Stomach (tissue), 9 donors: ENCODE data around the gene RPN2. TPM values are rescaled to one million over a fixed set of nuclear protein-coding genes. Genes with fewer than 3 reads are reported as not detected.

Experiments
- DNase-seq, 2 donors: peaks; one replicate each; pipeline versions ENCODE4 v3.0.0 to v3.0.0-alpha.2; 2013 to 2019
- H3K27ac ChIP-seq, 5 donors: fragments of 200-600 bp in 4 of 5; sonication (generic) in 4 of 5; one replicate each; pipeline ENCODE4 v1.5.1; 2013 to 2019; ENCODE audit warnings: mild to moderate bottlenecking in 1 of 5, moderate library complexity in 1 of 5
- H3K27me3 ChIP-seq, 3 donors: fragments of 200-600 bp; sonication (generic); one replicate each; pipeline ENCODE4 v1.5.1; 2017 to 2019; ENCODE audit warnings: mixed run types in 1 of 3
- H3K36me3 ChIP-seq, 4 donors: fragments of 200-600 bp; sonication (generic); 1 replicate in 3 of 4; 2 replicates in 1 of 4; pipeline ENCODE4 v1.5.1; 2016 to 2019
- H3K4me1 ChIP-seq, 4 donors: fragments of 200-600 bp; sonication (generic); one replicate each; pipeline ENCODE4 v1.5.1; 2016 to 2019
- H3K4me3 ChIP-seq, 4 donors: fragments of 200-600 bp; sonication (generic) in 3 of 4; one replicate each; pipeline ENCODE4 v1.5.1; 2016 to 2019; ENCODE audit warnings: mild to moderate bottlenecking in 1 of 4
- H3K9me3 ChIP-seq, 4 donors: fragments of 200-600 bp; sonication (generic); one replicate each; pipeline ENCODE4 v1.5.1; 2016 to 2019
- EP300 ChIP-seq: sonication (generic); formaldehyde crosslinking; IDR thresholded peaks from one replicate; pipeline ENCODE4 v1.6.1; 2017; ENCODE audit warnings: antibody characterized with exemption
- POLR2A ChIP-seq, 4 donors: fragments of 450-650 bp; IDR thresholded peaks; one replicate each; pipeline ENCODE4 v1.6.1; 2016; ENCODE audit warnings: antibody characterized with exemption in 4 of 4, control low read depth in 2 of 4, mild to moderate bottlenecking in 1 of 4, moderate library complexity in 1 of 4
- POLR2AphosphoS5 ChIP-seq, 3 donors: sonication (generic); formaldehyde crosslinking; IDR thresholded peaks; one replicate each; pipeline ENCODE4 v1.6.1; 2016; ENCODE audit warnings: antibody characterized with exemption in 3 of 3
- WGBS, 5 donors: extraction: QIAGEN DNeasy Blood & Tissue Kit in 3 of 5; methylation state at CpG; one replicate each; pipeline versions ENCODE4 v1.1.5 to v1.1.7; 2013 to 2018; 5-methylcytosine and 5-hydroxymethylcytosine counted together
- intact Hi-C: fragments of 100-400 bp; cut with DNase I; formaldehyde crosslinking; loops from one replicate; pipeline ENCODE4 v1.15.1; 2023; ENCODE audit warnings: low total_unique reads
- polyA plus RNA-seq, 3 donors: library from polyadenylated mRNA; stranded (reverse); fragments of 200-250 nt; gene quantifications; one replicate each; pipeline ENCODE4 v1.2.3, GENCODE V29; 2013
- total RNA-seq, 5 donors: library from RNA; depleted of rRNA; stranded (reverse); fragments of >200 nt; gene quantifications; one replicate each; pipeline versions ENCODE4 v1.1.0 to v1.2.3, GENCODE V29; 2014 to 2016
- TF ChIP-seq, protein P1 (sequence below), 7 experiments: fragments of 450-650 bp in 4 of 7; fragments of 200-600 bp in 3 of 7; sonication (generic) in 3 of 7; IDR thresholded peaks; one replicate each; pipeline ENCODE4 v1.5.1; 2016 to 2019; ENCODE audit warnings: antibody characterized with exemption in 7 of 7, control low read depth in 2 of 7, mild to moderate bottlenecking in 1 of 7
- donor health status: healthy with polysubstance abuse.
- donor health status: Bipolar disorder and iron deficiency.
- donor health status: healthy.

RPN2 gene
- total and polyA plus RNA-seq, 8 donors: 32.5 to 163 (median 85.3) TPM

GRCh38 chr20:37205130-37205529 lies 26.0 kb downstream of the RPN2 start:
- Histone ChIP-seq H3K9me3 (no peaks in the 10 kb centered on the region), H3K27ac (no peak overlapping the region), H3K36me3 (peaks cover 54 to 96% (median 90%) of the 10 kb centered on the region in 4 donors), H3K4me1 (peaks cover 0 to 16% (median 8%) of the 10 kb centered on the region in 4 donors), H3K4me3 (no peak overlapping the region), H3K27me3 (no peaks in the 10 kb centered on the region)
- TF ChIP-seq, protein P1, sequence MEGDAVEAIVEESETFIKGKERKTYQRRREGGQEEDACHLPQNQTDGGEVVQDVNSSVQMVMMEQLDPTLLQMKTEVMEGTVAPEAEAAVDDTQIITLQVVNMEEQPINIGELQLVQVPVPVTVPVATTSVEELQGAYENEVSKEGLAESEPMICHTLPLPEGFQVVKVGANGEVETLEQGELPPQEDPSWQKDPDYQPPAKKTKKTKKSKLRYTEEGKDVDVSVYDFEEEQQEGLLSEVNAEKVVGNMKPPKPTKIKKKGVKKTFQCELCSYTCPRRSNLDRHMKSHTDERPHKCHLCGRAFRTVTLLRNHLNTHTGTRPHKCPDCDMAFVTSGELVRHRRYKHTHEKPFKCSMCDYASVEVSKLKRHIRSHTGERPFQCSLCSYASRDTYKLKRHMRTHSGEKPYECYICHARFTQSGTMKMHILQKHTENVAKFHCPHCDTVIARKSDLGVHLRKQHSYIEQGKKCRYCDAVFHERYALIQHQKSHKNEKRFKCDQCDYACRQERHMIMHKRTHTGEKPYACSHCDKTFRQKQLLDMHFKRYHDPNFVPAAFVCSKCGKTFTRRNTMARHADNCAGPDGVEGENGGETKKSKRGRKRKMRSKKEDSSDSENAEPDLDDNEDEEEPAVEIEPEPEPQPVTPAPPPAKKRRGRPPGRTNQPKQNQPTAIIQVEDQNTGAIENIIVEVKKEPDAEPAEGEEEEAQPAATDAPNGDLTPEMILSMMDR (IDR thresholded peaks at IDR 0.05): no peak
- TF ChIP-seq EP300: no peak
- no peak for TF ChIP-seq POLR2AphosphoS5 (IDR thresholded peaks at IDR 0.05)
- no peak for TF ChIP-seq POLR2A (IDR thresholded peaks at IDR 0.05)
- intact Hi-C loops: no loop called here
- WGBS, 5 donors: 68 to 83% (median 76%) methylated on average over 6 of the region's 6 CpGs
- DNase-seq: no peak

DNA sequence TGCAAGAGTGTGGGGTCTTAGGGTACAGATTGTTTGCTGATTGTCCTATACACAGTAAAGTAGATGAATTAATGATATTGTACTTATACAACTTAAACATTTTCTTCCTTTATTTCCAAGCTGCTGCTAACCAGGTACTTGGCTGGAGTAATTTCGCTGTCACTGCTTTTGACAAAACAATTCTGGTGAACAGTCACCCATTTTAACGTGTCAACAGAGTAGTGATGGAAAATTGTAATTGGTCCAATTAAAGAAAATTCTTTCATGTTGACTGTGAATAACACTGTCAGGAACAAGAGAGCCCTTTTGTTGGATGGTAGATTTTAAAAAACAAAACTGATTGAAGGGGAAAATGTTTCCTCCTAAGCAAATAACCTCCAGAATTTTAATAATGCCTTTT lies 26.7 kb downstream of the RPN2 start:
- no peak for TF ChIP-seq EP300
- TF ChIP-seq POLR2AphosphoS5 (IDR thresholded peaks at IDR 0.05): no peak
- TF ChIP-seq, protein P1 (IDR thresholded peaks at IDR 0.05): no peak
- no peak for TF ChIP-seq POLR2A (IDR thresholded peaks at IDR 0.05)
- intact Hi-C loops: no loop called here
- 53 to 70% (median 66%) methylated on average over 2 of the region's 2 CpGs for WGBS, 5 donors
- Histone ChIP-seq H3K27me3 (no peaks in the 10 kb centered on the region), H3K4me3 (no peak overlapping the region), H3K4me1 (peaks cover 0 to 16% (median 8%) of the 10 kb centered on the region in 4 donors), H3K27ac (no peak overlapping the region), H3K9me3 (no peaks in the 10 kb centered on the region), H3K36me3 (peaks cover 61 to 96% (median 90%) of the 10 kb centered on the region in 4 donors)
- DNase-seq: no peak

DNA sequence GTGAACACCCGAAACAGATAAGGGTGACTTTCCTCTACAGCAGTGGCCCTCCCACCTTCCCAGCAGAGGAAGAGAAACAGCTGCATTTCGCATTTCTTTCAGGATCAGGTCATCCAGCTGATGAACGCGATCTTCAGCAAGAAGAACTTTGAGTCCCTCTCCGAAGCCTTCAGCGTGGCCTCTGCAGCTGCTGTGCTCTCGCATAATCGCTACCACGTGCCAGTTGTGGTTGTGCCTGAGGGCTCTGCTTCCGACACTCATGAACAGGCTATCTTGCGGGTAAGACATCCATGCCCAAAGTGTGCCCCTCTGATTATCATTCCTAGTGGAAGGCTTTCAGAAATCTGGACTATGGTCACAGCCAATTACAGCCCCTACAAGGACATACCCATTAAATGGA lies 28.0 kb downstream of the RPN2 start:
- no peak for TF ChIP-seq POLR2A (IDR thresholded peaks at IDR 0.05)
- TF ChIP-seq, protein P1 (IDR thresholded peaks at IDR 0.05): no peak
- no peak for TF ChIP-seq POLR2AphosphoS5 (IDR thresholded peaks at IDR 0.05)
- no peak for TF ChIP-seq EP300
- intact Hi-C loops: no loop called here
- Histone ChIP-seq H3K36me3 (peaks cover 68 to 97% (median 93%) of the 10 kb centered on the region in 4 donors), H3K4me3 (no peak overlapping the region), H3K27ac (no peak overlapping the region), H3K27me3 (no peaks in the 10 kb centered on the region), H3K4me1 (peaks cover 0 to 7% (median 3%) of the 10 kb centered on the region in 4 donors), H3K9me3 (no peaks in the 10 kb centered on the region)
- WGBS, 5 donors: 93 to 96% (median 96%) methylated on average over 11 of the region's 11 CpGs
- no peak for DNase-seq

DNA sequence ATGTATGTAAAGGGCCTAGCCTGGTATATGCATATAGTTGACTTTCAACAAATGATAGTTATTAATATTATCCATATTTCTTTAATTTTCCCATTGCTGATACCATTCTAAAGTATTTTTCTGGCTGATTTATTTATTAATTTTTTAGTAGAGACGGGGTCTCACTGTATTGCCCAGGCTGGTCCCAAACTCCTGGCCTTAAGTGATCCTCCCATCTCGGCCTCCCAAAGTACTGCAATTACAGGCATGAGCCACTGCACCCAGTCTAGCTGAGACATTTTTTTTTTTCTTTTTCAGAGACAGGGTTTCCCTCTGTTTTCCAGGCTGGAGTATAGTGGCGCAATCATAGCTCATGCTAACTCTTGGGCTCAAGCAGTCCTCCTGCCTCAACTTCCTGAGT lies 30.1 kb downstream of the RPN2 start:
- Histone ChIP-seq H3K9me3 (no peaks in the 10 kb centered on the region), H3K27me3 (no peaks in the 10 kb centered on the region), H3K4me3 (no peak overlapping the region), H3K27ac (no peak overlapping the region), H3K36me3 (peaks cover 75 to 100% (median 100%) of the 10 kb centered on the region in 4 donors), H3K4me1 (no peaks in the 10 kb centered on the region)
- intact Hi-C loops: no loop called here
- TF ChIP-seq, protein P1 (IDR thresholded peaks at IDR 0.05): no peak
- no peak for TF ChIP-seq EP300
- no peak for TF ChIP-seq POLR2A (IDR thresholded peaks at IDR 0.05)
- no peak for TF ChIP-seq POLR2AphosphoS5 (IDR thresholded peaks at IDR 0.05)
- WGBS, 5 donors: 97 to 99% (median 97%) methylated on average over 3 of the region's 3 CpGs
- DNase-seq: no peak
